Ascending aorta (tissue), 2 donors: ENCODE data around the gene LHPP. TPM values are rescaled to one million over a fixed set of nuclear protein-coding genes. Genes with fewer than 3 reads are reported as not detected.

ENCODE experiments used
- DNase-seq, 2 donors: peaks; one replicate each; pipeline ENCODE4 v3.0.0-alpha.2; 2019; ENCODE audit warnings: low spot score in 2 of 2
- H3K27ac ChIP-seq, 2 donors: fragments of 200-600 bp; sonication (generic); one replicate each; pipeline ENCODE4 v1.5.1; 2016 to 2017; ENCODE audit warnings: mild to moderate bottlenecking in 1 of 2
- H3K27me3 ChIP-seq: fragments of 200-600 bp; sonication (generic); one replicate; pipeline ENCODE4 v1.5.1; 2017
- H3K36me3 ChIP-seq, 2 donors: fragments of 200-600 bp; sonication (generic); one replicate each; pipeline ENCODE4 v1.5.1; 2016
- H3K4me1 ChIP-seq, 2 donors: fragments of 200-600 bp; sonication (generic); one replicate each; pipeline ENCODE4 v1.5.1; 2016 to 2017; ENCODE audit warnings: mild to moderate bottlenecking in 1 of 2
- H3K4me3 ChIP-seq, 2 donors: fragments of 200-600 bp; sonication (generic); one replicate each; pipeline ENCODE4 v1.5.1; 2016 to 2017; ENCODE audit warnings: mild to moderate bottlenecking in 1 of 2
- H3K9me3 ChIP-seq, 2 donors: fragments of 200-600 bp; sonication (generic); one replicate each; pipeline ENCODE4 v1.5.1; 2016
- CTCF ChIP-seq, 3 experiments: fragments of 200-600 bp in 2 of 3; fragments of 450-650 bp in 1 of 3; sonication (generic) in 2 of 3; IDR thresholded peaks; one replicate each; pipeline ENCODE4 v1.5.1; 2016 to 2019; ENCODE audit warnings: antibody characterized with exemption in 3 of 3, mild to moderate bottlenecking in 1 of 3, moderate library complexity in 1 of 3
- intact Hi-C: fragments of 100-400 bp; cut with DNase I; formaldehyde crosslinking; loops from one replicate; pipeline ENCODE4 v1.15.1; 2023
- total RNA-seq: library from RNA; depleted of rRNA; stranded (reverse); fragments of >200 nt; gene quantifications from one replicate; pipeline ENCODE4 v1.1.0, GENCODE V29; 2016

LHPP gene
- total RNA-seq, 1 donor from 2014 or later = 5.1 TPM

- Histone ChIP-seq H3K27me3 (no peaks in the 10 kb centered on the region), H3K36me3 (no peaks in the 10 kb centered on the region), H3K4me1 (no peaks in the 10 kb centered on the region), H3K4me3 (no peak overlapping the region), H3K9me3 (no peaks in the 10 kb centered on the region), H3K27ac (no peak overlapping the region)
- intact Hi-C loops = no loop called here
- no peak for DNase-seq
- no peak for TF ChIP-seq CTCF (IDR thresholded peaks at IDR 0.05)
Observed at GRCh38 chr10:124464028-124464965, 2.7 kb downstream of the LHPP start.

- TF ChIP-seq CTCF (IDR thresholded peaks at IDR 0.05) = no peak
- intact Hi-C loops = no loop called here
- Histone ChIP-seq H3K9me3 (no peaks in the 10 kb centered on the region), H3K27me3 (no peaks in the 10 kb centered on the region), H3K27ac (no peak overlapping the region), H3K36me3 (no peaks in the 10 kb centered on the region), H3K4me1 (no peaks in the 10 kb centered on the region), H3K4me3 (no peak overlapping the region)
- no peak for DNase-seq
Observed at GRCh38 chr10:124465003-124465776, 3.6 kb downstream of the LHPP start.

GRCh38 chr10:124465777-124466488 is 4.3 kb downstream of the LHPP start:
- Histone ChIP-seq H3K27ac (no peak overlapping the region), H3K4me1 (no peaks in the 10 kb centered on the region), H3K36me3 (no peaks in the 10 kb centered on the region), H3K9me3 (no peaks in the 10 kb centered on the region), H3K27me3 (no peaks in the 10 kb centered on the region), H3K4me3 (no peak overlapping the region)
- no peak for TF ChIP-seq CTCF (IDR thresholded peaks at IDR 0.05)
- intact Hi-C loops = no loop called here
- no peak for DNase-seq

GRCh38 chr10:124467165-124467564 is 5.5 kb downstream of the LHPP start:
- H3K27ac ChIP-seq = no peak overlapping the region
- TF ChIP-seq CTCF (IDR thresholded peaks at IDR 0.05) = no peak
- intact Hi-C loops = no loop called here
- no peaks in the 10 kb centered on the region for H3K4me1 ChIP-seq
- H3K9me3 ChIP-seq = no peaks in the 10 kb centered on the region
- DNase-seq = no peak
- no peaks in the 10 kb centered on the region for H3K27me3 ChIP-seq
- no peaks in the 10 kb centered on the region for H3K36me3 ChIP-seq
- H3K4me3 ChIP-seq = no peak overlapping the region

GRCh38 chr10:124468624-124469023 is 7.0 kb downstream of the LHPP start:
- intact Hi-C loops = no loop called here
- H3K27ac ChIP-seq = no peak overlapping the region
- H3K4me1 ChIP-seq = no peaks in the 10 kb centered on the region
- H3K9me3 ChIP-seq = no peaks in the 10 kb centered on the region
- H3K4me3 ChIP-seq = no peak overlapping the region
- no peak for DNase-seq
- no peaks in the 10 kb centered on the region for H3K36me3 ChIP-seq
- TF ChIP-seq CTCF (IDR thresholded peaks at IDR 0.05) = no peak
- H3K27me3 ChIP-seq = no peaks in the 10 kb centered on the region
